ENCODE results near the gene UBTD1.

UBTD1 gene

DNA sequence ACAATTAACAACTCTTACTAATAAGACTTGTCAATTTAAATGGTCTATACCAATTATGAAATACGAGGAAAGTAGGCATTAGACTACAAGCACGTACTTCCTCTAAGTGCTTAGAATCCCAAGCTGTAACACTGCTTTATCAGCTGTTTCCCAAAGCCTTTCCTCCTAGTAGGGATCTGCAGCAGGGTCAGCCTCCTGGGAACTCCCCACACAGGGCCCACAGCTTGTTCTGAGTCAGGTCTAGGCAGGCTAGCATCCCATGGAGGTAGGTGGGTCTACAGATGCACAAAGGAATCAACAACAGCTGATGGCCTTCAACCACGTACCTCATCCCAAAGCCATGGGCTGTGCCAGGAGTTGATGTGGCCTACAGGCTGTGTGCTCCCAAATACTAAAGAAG lies 15.2 kb upstream of the UBTD1 start:
- DNase-seq (ENCODE audit: low read depth) = no peak

- DNase-seq (ENCODE audit: low read depth) = no peak
Observed at GRCh38 chr10:97483921-97484320, 14.8 kb upstream of the UBTD1 start.

GRCh38 chr10:97485647-97486281 lies 13.0 kb upstream of the UBTD1 start:
- DNase-seq (ENCODE audit: low read depth) = no peak

DNA sequence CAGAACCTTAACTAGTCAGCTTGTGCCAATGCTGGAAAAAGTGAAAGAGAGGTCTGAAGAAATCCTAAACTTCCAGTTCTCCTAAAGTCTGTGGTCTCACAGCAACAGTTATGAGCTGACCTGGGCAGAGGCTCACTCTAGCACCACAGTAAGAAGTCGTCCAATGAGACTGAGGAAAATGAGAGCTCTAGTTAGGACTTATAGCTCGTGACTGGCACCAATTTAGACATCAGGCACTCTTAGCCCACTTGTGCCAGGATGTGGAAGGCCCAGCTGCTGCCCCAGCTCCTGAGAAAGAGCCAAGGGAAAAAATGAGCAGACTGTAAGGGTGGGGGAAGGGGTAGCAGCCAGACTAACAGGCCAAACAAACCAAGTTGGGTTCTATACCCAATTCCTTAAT lies 8.1 kb upstream of the UBTD1 start:
- no peak for DNase-seq (ENCODE audit: low read depth)

DNA sequence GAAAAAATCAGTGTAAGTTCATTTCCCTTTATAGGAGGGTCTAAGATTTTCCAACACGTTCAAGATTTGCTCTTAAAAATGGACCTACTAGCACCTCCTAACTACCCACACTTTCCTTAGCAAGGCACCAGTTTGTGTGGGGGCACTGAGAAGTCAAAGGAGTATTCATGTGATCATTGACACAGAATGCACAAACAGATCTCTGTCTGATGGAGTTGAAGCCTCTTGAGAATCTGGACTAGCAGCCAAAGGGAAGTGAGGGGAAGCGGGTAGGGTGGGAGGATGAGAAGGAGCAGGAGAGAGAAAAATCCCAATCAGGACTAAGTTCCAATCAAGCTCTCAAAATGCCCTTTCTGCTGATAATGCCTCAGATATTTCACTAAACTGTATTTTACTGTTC lies 4.6 kb upstream of the UBTD1 start:
- no peak for DNase-seq (ENCODE audit: low read depth)

GRCh38 chr10:97494863-97495506 lies 3.7 kb upstream of the UBTD1 start:
- DNase-seq (ENCODE audit: low read depth) = no peak

DNA sequence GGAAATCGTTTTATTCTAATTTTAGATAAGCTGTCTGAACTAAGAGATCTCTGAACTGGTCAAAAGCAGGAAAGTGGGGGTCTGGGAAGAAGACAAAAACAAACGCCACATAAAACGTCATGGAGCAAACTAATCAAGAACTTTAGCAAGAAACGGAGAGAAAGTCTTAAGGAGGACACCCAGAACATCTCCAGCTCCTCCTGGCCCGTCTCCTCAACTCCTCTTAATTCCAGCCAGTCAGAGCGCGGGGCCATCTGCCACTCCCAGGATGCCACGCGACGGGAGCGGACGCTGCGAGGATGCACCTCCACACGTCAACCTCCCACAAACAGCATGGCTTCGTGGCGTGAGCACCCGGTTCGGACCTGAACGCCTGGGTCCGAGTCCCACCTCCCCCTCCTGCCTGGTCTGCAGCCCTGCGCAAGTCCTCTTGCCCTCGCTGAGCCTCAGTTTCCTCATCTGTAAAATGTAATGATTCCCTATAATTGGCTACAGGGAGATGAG lies 1.1 kb upstream of the UBTD1 start:
- peak; percentile 48 for DNase-seq (ENCODE audit: low read depth)

- peak; percentile 100 for DNase-seq (ENCODE audit: low read depth)
Observed at GRCh38 chr10:97498076-97498840, 466 bp upstream of the UBTD1 start, which contains the start of gene MMS19. MMS19 (minus strand) TSS chr10:97498422; CDS start chr10:97498384, 38 bp downstream.

DNA sequence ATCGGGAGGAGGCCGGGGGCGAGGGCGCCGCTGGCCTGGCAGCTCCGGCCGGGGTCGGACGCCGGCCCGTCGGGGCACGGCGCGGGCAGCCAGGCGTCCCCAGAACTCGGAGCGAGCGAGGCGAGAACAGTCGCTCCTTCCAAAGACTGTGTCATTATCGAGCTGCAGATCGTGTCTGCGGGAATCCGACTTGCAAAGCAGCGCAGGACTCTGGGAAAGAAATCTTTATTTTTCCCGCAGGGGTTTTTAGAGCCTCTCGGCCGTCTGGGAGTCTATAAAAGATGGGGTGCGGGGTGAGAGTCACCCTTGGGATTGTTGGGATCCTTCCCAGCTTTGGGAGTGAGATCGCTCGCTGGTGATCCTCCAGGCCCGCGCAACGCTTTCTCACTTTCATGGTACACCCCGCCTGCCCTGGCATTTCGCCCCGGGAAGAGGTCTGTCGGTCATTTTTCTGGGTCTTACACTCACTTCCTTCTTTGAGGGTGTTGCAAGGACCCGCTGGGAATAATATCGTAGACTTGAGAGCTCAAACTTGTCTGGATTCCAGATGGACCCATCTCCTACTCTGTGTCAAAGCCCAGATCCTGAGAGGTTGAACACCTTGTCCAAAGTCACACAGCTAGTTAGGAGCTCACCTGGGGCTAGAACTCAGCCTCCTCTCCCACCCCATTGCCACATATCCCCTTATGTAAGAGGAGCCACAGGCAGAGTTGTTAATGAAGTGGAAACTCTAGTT lies 1.0 kb downstream of the UBTD1 start:
- no peak for DNase-seq (ENCODE audit: low read depth)

DNA sequence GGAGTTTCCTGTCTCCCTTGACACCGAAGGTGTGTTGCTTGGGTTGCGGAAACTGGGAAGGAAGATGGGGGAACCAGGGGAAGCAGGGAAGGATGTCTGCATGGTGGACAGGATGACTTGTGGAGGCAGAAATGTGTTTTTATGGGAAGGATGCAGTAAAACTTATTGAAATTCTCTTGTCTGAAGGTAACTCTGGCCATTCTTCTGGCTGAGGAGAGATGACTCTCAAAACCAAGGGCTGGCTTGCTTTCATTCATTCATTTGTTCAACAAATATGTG lies 1.5 kb downstream of the UBTD1 start:
- no peak for DNase-seq (ENCODE audit: low read depth)

DNA sequence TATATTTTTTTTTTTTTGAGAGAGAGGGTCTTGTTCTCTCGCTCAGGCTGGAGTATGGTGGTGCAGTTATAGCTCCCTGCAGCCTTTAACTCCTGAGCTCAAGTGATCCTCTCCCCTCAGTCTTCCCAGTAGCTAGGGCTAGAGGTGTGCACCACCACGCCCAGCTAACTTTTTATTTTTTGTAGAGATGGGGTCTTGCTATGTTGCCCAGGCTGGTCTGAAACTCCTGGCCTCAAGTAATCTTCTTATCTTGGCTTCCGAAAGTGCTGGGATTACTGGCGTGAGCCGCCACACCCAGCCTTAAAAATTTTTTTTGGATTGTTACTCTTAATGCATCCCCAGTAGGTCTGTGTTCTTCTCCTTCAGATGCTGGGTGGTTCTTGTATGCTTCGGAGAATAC lies 4.2 kb downstream of the UBTD1 start:
- DNase-seq (ENCODE audit: low read depth) = no peak

DNA sequence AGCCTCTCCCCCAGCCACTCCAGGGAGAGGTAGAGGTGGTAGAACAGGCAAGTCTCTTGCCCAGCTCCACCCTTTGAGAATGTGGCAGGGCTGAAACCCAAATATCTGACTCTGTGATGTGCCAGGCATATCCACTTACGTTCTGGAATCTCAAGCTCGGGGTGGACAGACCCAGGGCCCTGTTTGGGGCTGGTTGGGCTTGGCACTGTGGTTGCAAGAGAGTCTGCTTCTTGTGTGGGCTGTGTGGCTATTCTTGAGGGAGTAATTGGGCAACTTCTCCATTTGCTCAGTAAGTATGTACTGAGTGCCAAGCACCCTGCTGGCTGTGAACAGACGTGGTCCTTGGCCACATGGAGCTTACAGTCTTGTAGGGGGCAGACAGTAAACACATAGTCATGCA lies 4.7 kb downstream of the UBTD1 start:
- no peak for DNase-seq (ENCODE audit: low read depth)

DNA sequence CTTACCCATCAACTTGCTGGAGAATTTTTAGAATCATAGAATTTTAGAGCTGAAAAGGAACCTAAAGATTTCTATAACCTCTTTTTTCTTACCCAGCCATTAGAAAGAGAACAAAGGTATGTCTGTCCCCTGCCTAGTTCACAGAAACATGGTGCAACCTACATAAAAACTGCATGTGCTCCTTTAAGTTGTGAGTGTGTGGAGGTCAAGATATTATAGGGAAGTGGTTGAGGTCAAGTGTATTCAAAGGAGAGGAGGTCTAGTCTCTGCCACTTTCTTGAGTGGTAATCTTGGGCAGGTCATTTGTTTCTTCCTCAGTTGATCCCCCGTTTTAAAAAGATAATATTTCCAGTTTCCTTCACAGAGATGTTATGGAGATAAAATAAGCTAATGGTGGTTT lies 6.4 kb downstream of the UBTD1 start:
- no peak for DNase-seq (ENCODE audit: low read depth)

DNA sequence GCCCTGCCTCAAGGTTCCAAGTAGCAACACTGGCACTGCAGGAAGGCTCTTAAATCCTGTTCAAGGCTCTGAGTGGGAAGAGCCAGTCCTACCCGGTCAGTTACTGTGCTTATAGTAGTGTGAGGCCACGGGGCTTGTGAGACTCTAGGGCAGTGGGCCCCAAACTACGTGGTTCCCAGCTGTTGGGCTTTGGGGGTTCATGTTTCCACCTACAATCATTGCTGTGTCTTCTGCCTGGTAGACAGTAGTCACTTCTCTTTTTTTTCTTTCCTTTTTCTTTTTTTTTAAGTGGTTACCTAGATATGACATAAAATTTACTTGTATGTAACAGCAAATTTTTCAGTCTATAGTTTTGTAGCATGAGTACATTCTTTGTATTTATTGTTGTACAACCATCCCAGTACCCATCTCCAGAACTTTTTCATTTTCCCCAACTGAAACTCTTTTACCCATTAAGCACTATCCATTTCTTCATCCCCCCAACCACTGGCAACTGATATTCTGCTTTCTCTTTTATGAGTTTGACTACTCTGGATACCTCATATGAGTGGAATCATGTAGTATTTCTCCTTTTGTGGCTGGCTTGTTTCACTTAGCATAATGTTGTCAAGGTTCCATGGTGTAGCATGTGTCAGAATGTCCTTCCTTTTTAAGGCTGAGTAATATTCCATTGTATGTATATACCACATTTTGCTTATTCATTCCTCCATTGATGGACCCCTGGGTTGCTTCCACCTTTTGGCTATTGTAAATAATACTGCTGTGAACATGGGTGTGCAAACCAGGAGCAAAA lies 7.7 kb downstream of the UBTD1 start:
- DNase-seq (ENCODE audit: low read depth) = no peak

DNA sequence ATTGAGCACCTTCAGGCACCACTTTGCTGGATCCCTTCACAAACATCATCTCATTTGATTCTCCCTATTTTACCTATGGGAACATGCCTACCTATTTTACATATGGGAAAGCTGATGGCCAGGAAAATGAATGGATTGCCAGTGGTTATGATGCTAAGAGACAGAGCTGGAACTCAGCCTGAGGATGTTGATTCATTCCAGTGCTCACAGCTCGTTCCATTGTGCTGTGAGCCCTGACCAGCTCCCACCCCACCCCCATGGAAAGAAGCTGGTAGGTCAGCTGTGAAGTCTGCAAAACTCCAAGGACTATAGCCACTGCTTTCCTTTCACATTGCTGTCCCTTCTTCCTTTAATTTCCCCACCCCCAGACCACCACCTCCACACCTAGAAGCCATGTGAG lies 9.6 kb downstream of the UBTD1 start:
- no peak for DNase-seq (ENCODE audit: low read depth)

GRCh38 chr10:97509120-97509680 lies 10.5 kb downstream of the UBTD1 start:
- no peak for DNase-seq (ENCODE audit: low read depth)

DNA sequence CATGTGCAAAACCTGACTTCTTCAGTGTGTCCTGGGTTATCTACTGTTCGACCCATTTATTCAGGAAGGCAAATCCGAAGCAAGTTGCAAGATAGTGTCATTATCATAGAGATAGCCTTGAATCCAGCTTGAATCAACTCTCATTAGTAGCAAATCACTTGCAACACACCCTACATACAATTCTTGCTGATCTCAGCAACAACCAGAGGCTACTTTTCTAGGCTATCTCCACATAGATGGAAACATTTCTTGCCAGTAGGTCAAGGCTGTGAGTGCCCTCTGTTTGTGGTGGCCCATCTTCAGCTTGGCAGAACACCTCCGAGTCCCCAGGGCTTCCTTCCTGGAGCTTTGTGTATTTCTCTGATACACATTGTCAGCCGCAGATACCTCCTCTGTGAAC lies 12.0 kb downstream of the UBTD1 start:
- DNase-seq (ENCODE audit: low read depth) = no peak

DNA sequence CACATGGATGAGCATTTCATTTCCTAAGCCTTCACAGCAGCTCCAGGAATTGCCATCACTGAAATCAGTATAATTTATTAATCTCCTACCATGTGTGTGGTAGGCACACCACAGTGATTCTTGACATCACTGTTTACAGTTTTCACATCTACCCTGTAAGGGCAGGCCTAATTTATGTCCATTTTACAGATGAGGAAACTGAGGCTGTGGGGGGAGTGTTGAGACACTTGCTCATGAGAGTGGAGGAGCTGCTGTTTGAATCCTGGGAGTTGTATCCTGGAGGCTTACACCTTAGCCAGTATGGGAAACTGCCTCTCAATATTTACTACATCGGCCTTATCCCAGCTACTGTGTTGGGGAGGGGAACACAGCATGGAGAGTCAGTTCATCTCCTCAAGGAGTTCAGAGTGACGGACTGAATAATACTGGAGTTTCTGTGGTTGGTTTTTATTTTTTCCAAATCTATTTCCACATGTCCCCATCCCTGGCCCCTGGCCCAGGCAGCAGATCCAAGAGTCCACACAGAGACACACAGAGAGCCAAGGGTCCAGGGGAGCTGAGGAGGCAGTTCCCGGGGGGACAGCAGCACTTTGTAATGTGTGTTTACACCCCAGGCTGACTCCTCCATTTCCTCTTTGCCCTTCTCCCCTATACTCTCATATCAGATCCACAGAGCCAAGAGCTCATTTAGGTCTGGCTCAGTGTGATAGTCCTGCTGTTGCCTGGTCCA lies 13.2 kb downstream of the UBTD1 start:
- DNase-seq (ENCODE audit: low read depth) = no peak

GRCh38 chr10:97512993-97513392 lies 14.3 kb downstream of the UBTD1 start:
- DNase-seq (ENCODE audit: low read depth) = no peak

DNA sequence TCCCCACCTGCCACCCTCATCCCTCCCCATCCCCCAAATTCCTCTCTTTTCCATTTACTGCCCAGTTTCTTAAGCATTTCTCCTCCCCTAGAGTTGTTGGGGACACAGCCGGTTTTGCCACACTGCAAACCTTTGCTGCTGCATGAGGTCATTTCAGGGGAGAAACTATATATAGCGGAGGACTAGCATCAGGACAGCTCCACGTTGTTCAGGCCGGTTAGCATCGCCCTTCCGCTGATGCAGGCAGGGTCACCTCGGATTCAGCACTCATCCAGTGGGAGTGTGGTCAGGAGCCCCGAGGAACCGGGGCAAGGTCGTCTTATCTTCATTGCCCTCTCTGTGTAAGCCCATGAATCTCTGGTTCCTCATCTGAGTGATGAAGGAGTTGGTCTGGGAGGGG lies 15.6 kb downstream of the UBTD1 start:
- DNase-seq (ENCODE audit: low read depth) = no peak
